Measurements from ENCODE around the gene ELOVL2.

- no peak for TF ChIP-seq CTCF (IDR thresholded peaks at IDR 0.05; ENCODE audit: low read depth, low read length)
- TF ChIP-seq POLR2A (IDR thresholded peaks at IDR 0.05; ENCODE audit: extremely low read depth, insufficient read length) = no peak
- no peak for TF ChIP-seq MYC (IDR thresholded peaks at IDR 0.05; ENCODE audit: low read depth, low read length)
Measured at GRCh38 chr6:10945845-10946244, 98.3 kb downstream of the ELOVL2 start.
